Left hindlimb (tissue), 1 donor: ENCODE results near the gene KRTAP5-9.
"Not testable (repeated sequence)": the region's sequence is repeated elsewhere in the genome, so short reads cannot be mapped to it uniquely, and the experiment has no call there.

ENCODE experiments used
- DNase-seq: peaks from one replicate; pipeline ENCODE4 v3.0.0-alpha.2; 2018

KRTAP5-9 gene

GRCh38 chr11:71588314-71588713 is 40.1 kb downstream of the KRTAP5-9 start:
- DNase-seq = not testable (repeated sequence)

- DNase-seq = not testable (repeated sequence)
Observed at GRCh38 chr11:71588822-71589545, 40.8 kb downstream of the KRTAP5-9 start.

- not testable (repeated sequence) for DNase-seq
Observed at GRCh38 chr11:71589546-71589920, 41.3 kb downstream of the KRTAP5-9 start.
